IgD-negative memory B cell (primary cell): Measurements from ENCODE around the gene GLB1L2. TPM values are rescaled to one million over a fixed set of nuclear protein-coding genes. Genes with fewer than 3 reads are reported as not detected.
"Not testable (repeated sequence)": the region's sequence is repeated elsewhere in the genome, so short reads cannot be mapped to it uniquely, and the experiment has no call there.

Experiments
- H3K27ac Mint-ChIP-seq, 3 donors: one replicate each; pipeline ENCODE4 v1.8.0; 2020 to 2022; ENCODE audit warnings: mild to moderate bottlenecking in 3 of 3, mixed read lengths in 3 of 3, moderate library complexity in 1 of 3
- H3K27me3 Mint-ChIP-seq: one replicate; pipeline ENCODE4 v1.8.0; 2021; ENCODE audit warnings: mixed read lengths
- H3K36me3 Mint-ChIP-seq: one replicate; pipeline ENCODE4 v1.8.0; 2020; ENCODE audit warnings: mild to moderate bottlenecking, mixed read lengths
- H3K4me1 Mint-ChIP-seq, 3 donors: one replicate each; pipeline ENCODE4 v1.8.0; 2020 to 2022; ENCODE audit warnings: mixed read lengths in 3 of 3, mild to moderate bottlenecking in 1 of 3
- H3K4me3 Mint-ChIP-seq, 4 donors: one replicate each; pipeline ENCODE4 v1.8.0; 2020 to 2022; ENCODE audit warnings: mild to moderate bottlenecking in 4 of 4, mixed read lengths in 4 of 4, moderate library complexity in 3 of 4
- H3K9me3 Mint-ChIP-seq, 3 donors: one replicate each; pipeline ENCODE4 v1.8.0; 2020 to 2021; ENCODE audit warnings: mixed read lengths in 3 of 3, mild to moderate bottlenecking in 1 of 3
- polyA plus RNA-seq: library from polyadenylated mRNA; unstranded; fragments of 300-500 nt; fragmentation: Illumina TruSeq; gene quantifications from one replicate; pipeline ENCODE4 v1.2.3, GENCODE V29; 2021

Gene GLB1L2
- 0.63 TPM for polyA plus RNA-seq

- peak within 1 kb of the TSS in 1 of 3 donors; percentile 35 for H3K27ac Mint-ChIP-seq
- H3K4me3 Mint-ChIP-seq: peak within 1 kb of the TSS; percentile 77 to 91 (median 83)
- H3K27me3 Mint-ChIP-seq: peaks cover 29% of the 10 kb centered on the region
- H3K4me1 Mint-ChIP-seq: peaks cover 4 to 8% (median 6%) of the 10 kb centered on the region in 3 donors
- H3K9me3 Mint-ChIP-seq: no peaks in the 10 kb centered on the region
- no peaks in the 10 kb centered on the region for H3K36me3 Mint-ChIP-seq
These were observed at the start of gene GLB1L2 for GRCh38 chr11:134331354-134332188. TSS of gene GLB1L2 (plus strand) at chr11:134331988. CDS start at chr11:134332062, 74 bp downstream.

- Mint-ChIP-seq H3K27ac (no peak overlapping the region), H3K9me3 (peaks cover 0 to 7% (median 0%) of the 10 kb centered on the region in 3 donors), H3K4me3 (no peak overlapping the region), H3K27me3 (peaks cover 28% of the 10 kb centered on the region), H3K4me1 (peaks cover 0 to under 1% (median 0%) of the 10 kb centered on the region in 3 donors), H3K36me3 (peaks cover 4% of the 10 kb centered on the region)
These were observed 49.4 kb upstream of the GLB1L2 start for GRCh38 chr11:134282121-134283045.

GRCh38 chr11:134283461-134284230 lies 48.1 kb upstream of the GLB1L2 start:
- H3K27ac Mint-ChIP-seq: peak overlapping the region in 1 of 3 donors; percentile 35

GRCh38 chr11:134284349-134284748 lies 47.4 kb upstream of the GLB1L2 start:
- H3K9me3 Mint-ChIP-seq, H3K4me3 Mint-ChIP-seq, H3K36me3 Mint-ChIP-seq, H3K4me1 Mint-ChIP-seq, H3K27ac Mint-ChIP-seq: not testable (repeated sequence)
- H3K27me3 Mint-ChIP-seq: peaks cover 19% of the 10 kb centered on the region

More at GRCh38 chr11:134283461-134284230, 48.1 kb upstream of the GLB1L2 start:
- no peaks in the 10 kb centered on the region for H3K4me1 Mint-ChIP-seq
- H3K36me3 Mint-ChIP-seq: peaks cover 1% of the 10 kb centered on the region
- peaks cover 23% of the 10 kb centered on the region for H3K27me3 Mint-ChIP-seq
- H3K4me3 Mint-ChIP-seq: no peak overlapping the region
- H3K9me3 Mint-ChIP-seq: peaks cover 0 to 3% (median 0%) of the 10 kb centered on the region in 3 donors

GRCh38 chr11:134287561-134287960 lies 44.2 kb upstream of the GLB1L2 start:
- H3K36me3 Mint-ChIP-seq: no peaks in the 10 kb centered on the region
- H3K27ac Mint-ChIP-seq: no peak overlapping the region
- H3K4me1 Mint-ChIP-seq: no peaks in the 10 kb centered on the region
- no peaks in the 10 kb centered on the region for H3K9me3 Mint-ChIP-seq
- H3K27me3 Mint-ChIP-seq: peaks cover 13% of the 10 kb centered on the region
- no peak overlapping the region for H3K4me3 Mint-ChIP-seq

- Mint-ChIP-seq H3K4me1 (no peaks in the 10 kb centered on the region), H3K36me3 (no peaks in the 10 kb centered on the region), H3K27ac (peak overlapping the region in 1 of 3 donors; percentile 16), H3K9me3 (no peaks in the 10 kb centered on the region), H3K27me3 (peaks cover 13% of the 10 kb centered on the region), H3K4me3 (no peak overlapping the region)
These were observed 43.3 kb upstream of the GLB1L2 start for GRCh38 chr11:134288486-134288885.

GRCh38 chr11:134289167-134289566 lies 42.6 kb upstream of the GLB1L2 start:
- Mint-ChIP-seq H3K27me3 (peaks cover 16% of the 10 kb centered on the region), H3K9me3 (no peaks in the 10 kb centered on the region), H3K4me3 (no peak overlapping the region), H3K4me1 (no peaks in the 10 kb centered on the region), H3K27ac (no peak overlapping the region), H3K36me3 (no peaks in the 10 kb centered on the region)

GRCh38 chr11:134289789-134290188 lies 42.0 kb upstream of the GLB1L2 start:
- Mint-ChIP-seq H3K36me3 (peaks cover 2% of the 10 kb centered on the region), H3K4me1 (no peaks in the 10 kb centered on the region), H3K4me3 (no peak overlapping the region), H3K9me3 (no peaks in the 10 kb centered on the region), H3K27me3 (peaks cover 18% of the 10 kb centered on the region), H3K27ac (no peak overlapping the region)

GRCh38 chr11:134290646-134291045 lies 41.1 kb upstream of the GLB1L2 start:
- no peak overlapping the region for H3K27ac Mint-ChIP-seq
- no peaks in the 10 kb centered on the region for H3K9me3 Mint-ChIP-seq
- peaks cover 2% of the 10 kb centered on the region for H3K36me3 Mint-ChIP-seq
- H3K4me3 Mint-ChIP-seq: no peak overlapping the region
- no peaks in the 10 kb centered on the region for H3K4me1 Mint-ChIP-seq
- H3K27me3 Mint-ChIP-seq: peaks cover 18% of the 10 kb centered on the region

- H3K36me3 Mint-ChIP-seq: peaks cover 2% of the 10 kb centered on the region
These were observed 40.6 kb upstream of the GLB1L2 start for GRCh38 chr11:134291196-134291595.

GRCh38 chr11:134292661-134293060 lies 39.1 kb upstream of the GLB1L2 start:
- Mint-ChIP-seq H3K4me3 (no peak overlapping the region), H3K4me1 (no peaks in the 10 kb centered on the region), H3K27ac (no peak overlapping the region), H3K36me3 (peaks cover 2% of the 10 kb centered on the region), H3K27me3 (peaks cover 14% of the 10 kb centered on the region), H3K9me3 (no peaks in the 10 kb centered on the region)

More at GRCh38 chr11:134291196-134291595, 40.6 kb upstream of the GLB1L2 start:
- no peak overlapping the region for H3K27ac Mint-ChIP-seq
- H3K4me3 Mint-ChIP-seq: no peak overlapping the region
- H3K4me1 Mint-ChIP-seq: no peaks in the 10 kb centered on the region
- H3K9me3 Mint-ChIP-seq: no peaks in the 10 kb centered on the region
- H3K27me3 Mint-ChIP-seq: peaks cover 15% of the 10 kb centered on the region

- Mint-ChIP-seq H3K9me3 (no peaks in the 10 kb centered on the region), H3K27me3 (peaks cover 11% of the 10 kb centered on the region), H3K4me1 (no peaks in the 10 kb centered on the region), H3K36me3 (peaks cover 2% of the 10 kb centered on the region), H3K27ac (no peak overlapping the region), H3K4me3 (no peak overlapping the region)
These were observed 38.4 kb upstream of the GLB1L2 start for GRCh38 chr11:134293119-134294113.

GRCh38 chr11:134294664-134295063 lies 37.1 kb upstream of the GLB1L2 start:
- no peaks in the 10 kb centered on the region for H3K9me3 Mint-ChIP-seq
- peaks cover 11% of the 10 kb centered on the region for H3K27me3 Mint-ChIP-seq
- H3K4me3 Mint-ChIP-seq: no peak overlapping the region
- no peak overlapping the region for H3K27ac Mint-ChIP-seq
- H3K36me3 Mint-ChIP-seq: peaks cover 2% of the 10 kb centered on the region
- no peaks in the 10 kb centered on the region for H3K4me1 Mint-ChIP-seq
